AG08396 (cell line): ENCODE results near the gene PDIA3.
A peak's percentile ranks its signal among the peaks of the same experiment; 100 is the strongest.
"Not testable (repeated sequence)": the region's sequence is repeated elsewhere in the genome, so short reads cannot be mapped to it uniquely, and the experiment has no call there.

Experiments
- DNase-seq: peaks from one replicate; pipeline ENCODE4 v3.0.0; 2012; ENCODE audit warnings: low spot score, mixed read lengths

Gene PDIA3

GRCh38 chr15:43746245-43746902 is at the start of gene PDIA3:
Gene PDIA3 (plus strand): TSS chr15:43746438. CDS start chr15:43746540, 102 bp downstream.
- DNase-seq: peak; percentile 97

DNA sequence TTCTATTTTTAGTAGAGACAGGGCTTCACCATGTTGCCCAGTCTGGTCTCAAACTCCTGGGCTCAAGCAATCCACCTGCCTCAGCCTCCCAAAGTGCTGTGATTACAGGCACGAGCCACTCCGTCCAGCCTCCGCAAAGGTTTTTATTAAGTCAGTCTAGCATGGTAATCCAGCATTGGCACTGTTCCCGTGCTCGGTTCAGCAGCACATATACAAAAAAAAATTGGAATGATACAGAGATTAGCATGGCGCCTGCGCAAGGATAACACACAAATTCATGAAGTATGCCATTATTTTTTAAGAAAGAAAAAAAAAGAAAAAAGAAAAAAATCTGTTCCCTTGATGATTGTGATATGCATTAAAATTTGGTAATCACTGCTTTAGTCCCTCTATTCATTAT is 44.1 kb upstream of the PDIA3 start:
- no peak for DNase-seq

DNA sequence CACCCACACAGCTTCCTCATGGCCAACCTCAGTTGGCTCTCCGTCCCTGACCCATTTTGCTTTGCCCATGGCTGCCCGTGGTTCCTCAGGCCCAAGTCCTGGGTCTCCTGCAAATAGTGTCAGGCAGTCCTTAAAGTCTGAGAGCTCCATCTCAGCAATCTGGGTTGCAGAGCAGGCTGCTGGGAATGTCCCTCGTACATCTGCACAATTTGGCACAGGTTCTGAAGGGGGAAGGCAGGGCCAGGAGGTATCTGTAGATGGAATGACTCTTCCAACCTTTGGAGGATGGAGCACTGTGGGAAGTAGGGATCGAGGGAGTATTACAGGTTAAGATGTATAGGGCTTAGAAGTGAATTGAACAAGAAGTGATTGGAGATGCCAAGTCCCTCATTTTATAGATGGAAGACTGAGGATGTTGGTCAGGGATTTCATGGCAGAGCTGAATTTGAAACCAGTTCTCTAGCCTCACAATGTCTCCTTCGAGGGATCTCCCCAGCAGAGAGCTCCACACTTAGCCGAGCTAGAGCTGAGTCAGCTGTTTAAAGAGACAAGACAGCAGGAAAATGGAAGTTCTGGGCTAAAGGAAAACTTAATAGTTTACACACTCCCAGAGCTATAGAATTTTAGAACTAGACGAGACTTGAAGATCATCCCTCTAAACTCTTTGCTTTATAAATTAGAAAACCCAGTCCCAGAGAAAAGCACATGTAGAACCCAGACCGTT is 43.4 kb upstream of the PDIA3 start:
- DNase-seq: no peak

DNA sequence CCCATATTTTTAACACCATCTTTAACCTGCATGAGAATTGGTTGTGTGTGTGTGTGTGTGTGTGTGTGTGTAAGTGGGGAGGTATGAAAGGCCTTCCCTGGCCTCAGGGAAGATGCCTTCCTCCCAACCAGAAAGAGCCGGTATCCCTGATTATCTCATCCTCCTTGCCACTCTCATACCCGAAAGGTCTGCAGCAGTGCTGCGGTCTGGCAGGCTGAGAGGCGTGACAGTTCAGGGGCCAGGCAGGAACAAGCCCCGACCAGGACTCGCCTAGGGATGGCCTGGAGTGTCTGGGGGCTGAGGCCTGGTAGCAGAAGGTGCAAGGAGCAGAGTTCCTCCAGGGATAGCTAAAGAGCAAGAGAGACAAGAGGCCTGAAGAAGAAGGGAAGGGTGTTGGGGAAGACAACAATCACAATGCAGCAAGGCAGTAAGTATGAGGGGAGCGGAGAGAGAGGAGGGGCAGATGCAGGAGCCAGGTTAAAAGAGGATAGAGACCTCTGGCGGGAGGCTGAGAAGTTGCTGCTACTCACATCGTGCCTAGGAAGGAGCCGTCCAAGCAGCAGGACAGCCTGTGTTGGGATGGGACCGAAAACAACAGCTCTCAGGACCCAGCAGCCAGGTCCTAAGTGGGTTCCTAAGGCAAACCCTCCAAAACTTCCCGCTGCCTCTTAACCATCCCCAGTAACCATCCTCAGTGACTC is 35.7 kb upstream of the PDIA3 start:
- not testable (repeated sequence) for DNase-seq

- DNase-seq: no peak
Measured at GRCh38 chr15:43723151-43723550, 23.1 kb upstream of the PDIA3 start.

DNA sequence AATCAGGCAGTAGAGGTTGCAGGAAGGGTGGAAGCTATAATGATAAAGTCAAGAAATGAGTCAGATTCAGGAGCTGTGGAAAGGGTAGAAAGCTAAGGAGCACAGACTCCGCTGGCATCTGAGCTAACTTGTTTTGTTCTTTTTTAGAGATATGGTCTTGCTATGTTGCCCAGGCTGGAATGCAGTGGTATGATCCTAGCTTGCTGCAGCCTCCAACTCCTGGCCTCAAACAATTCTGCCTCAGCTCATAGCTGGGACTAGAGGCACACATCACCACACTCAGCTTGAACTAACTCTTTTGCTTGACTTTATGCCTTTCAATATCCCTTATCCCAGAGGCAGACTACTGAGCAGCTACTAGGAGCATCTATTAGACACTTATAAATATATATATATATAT is 19.9 kb upstream of the PDIA3 start:
- DNase-seq: not testable (repeated sequence)

- DNase-seq: peak; percentile 32
Measured at GRCh38 chr15:43728053-43728725, 18.0 kb upstream of the PDIA3 start.

- DNase-seq: no peak
Measured at GRCh38 chr15:43735416-43735815, 10.8 kb upstream of the PDIA3 start.

GRCh38 chr15:43746903-43747309 is 668 bp downstream of the PDIA3 start:
- not testable (repeated sequence) for DNase-seq

DNA sequence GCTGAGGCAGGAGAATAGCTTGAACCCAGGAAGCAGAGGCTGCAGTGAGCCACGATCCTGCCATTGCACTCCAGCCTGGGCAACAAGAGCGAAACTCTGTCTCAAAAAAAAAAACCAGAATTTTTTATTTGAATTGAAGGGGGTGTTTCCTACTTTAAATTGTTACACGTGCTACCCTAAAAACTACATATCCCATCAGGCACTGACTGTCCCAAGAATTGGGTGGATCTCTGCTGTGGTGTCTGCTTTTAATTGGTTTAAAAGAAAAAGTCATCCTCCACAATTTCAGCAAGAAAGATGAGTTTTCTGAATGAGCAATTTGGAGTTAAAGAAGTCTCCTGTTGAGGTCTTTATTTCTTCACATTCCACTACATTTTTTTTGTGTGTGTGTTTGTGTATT is 2.1 kb downstream of the PDIA3 start:
- peak; percentile 25 for DNase-seq

DNA sequence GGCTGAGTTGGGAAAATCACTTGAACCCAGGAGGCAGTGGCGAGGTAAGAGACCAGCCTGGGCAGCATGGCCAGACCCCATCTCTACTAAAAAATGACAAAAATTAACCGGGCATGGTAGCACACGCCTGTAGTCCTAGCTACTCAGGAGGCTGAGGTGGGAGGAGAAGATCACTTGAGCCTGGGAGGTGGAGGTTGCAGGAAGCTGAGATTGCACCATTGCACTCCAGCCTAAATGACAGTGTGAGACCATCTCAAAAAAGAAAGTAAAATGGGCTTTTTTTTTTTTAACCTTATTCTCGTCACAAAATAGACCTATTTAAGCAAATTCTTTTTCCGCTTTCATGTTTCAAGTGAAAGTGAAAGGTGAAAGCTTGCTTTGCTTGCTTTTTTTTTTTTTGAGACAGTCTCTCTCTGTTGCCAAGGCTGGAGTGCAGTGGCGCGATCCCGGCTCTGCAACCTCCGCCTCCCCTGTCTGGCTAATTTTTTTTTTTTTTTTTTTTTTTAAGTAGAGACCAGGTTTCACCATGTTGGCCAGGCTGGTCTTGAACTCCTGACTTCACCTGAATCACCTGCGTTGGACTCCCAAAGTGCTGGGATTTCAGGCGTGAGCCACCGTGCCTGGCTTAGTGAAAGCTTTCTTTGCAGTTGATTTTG is 3.6 kb downstream of the PDIA3 start:
- DNase-seq: no peak

DNA sequence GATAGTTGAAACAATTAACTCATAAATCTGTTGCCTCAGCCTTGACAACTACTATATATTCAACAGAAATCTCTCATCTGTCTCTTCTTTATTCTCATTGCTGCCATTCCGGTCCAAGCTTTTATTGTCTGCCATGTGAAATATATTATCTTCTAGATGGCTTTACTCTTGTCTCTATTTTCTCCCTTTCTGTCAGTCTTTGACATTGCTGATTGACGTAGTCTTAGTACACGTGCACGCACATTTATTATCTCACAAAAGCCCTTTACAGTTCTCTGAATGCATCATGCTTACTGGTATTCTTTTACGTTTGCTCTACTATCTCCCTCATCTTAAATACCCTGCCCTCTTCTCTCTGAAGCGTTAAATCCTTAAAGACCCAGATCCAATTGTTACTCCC is 5.6 kb downstream of the PDIA3 start:
- no peak for DNase-seq

GRCh38 chr15:43762824-43763223 is 16.6 kb downstream of the PDIA3 start:
- DNase-seq: peak; percentile 33

DNA sequence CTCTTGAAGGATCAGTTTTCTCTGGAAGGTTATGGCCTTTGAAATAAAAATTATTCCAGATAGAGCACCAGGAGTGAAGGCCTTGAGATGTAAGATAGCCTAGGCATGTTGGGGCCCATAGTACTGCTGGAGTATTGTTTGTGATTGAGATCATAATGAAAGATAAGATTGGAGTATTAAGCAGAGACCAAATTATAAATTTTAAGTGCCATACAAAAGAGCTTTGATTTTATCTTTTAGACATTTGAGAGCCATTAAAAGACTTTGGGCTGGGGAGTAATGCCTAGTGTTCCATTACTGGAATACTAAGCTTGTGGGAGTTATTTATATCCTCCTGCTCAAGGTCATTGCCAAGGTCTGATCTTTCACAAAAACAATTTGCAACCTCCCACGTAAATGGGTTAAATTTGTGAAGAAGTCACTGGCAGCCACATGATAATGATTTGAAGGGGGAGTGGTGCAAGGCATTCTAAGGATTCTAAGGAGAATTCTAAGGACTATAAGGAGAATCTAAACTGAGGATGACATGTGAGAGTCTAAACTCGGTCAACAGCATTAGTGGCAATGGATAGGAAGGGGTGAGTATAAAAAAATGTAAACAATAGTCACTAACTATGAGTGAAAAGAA is 17.7 kb downstream of the PDIA3 start:
- no peak for DNase-seq

DNA sequence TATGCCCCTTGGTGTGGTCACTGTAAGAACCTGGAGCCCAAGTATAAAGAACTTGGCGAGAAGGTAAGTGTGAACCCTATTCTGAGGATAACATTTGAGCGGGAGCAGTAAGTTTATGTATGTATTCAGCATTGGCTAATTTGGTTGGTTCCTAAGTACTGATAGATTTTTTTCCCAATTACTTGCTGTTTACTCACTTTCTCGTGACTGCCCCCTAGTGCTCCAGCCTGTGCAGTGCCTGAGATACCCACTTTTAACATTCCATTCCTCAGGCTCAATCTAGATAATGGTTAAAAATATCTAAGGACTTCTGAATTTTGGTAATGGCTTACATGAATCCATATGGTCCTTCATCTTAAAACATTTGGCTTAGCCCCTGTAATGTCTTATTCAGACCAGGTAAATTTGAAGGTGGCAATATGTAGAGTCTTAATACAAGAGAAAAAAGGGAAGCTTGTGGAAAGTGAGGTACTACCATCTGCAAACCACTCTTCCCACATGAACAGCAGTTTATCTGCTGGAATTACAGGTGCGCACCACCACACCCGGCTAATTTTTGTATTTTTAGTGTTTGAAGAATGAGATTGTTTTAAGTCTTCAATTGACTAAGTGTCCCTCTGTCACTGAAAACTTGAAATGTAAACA is 23.5 kb downstream of the PDIA3 start:
- DNase-seq: peak; percentile 67

DNA sequence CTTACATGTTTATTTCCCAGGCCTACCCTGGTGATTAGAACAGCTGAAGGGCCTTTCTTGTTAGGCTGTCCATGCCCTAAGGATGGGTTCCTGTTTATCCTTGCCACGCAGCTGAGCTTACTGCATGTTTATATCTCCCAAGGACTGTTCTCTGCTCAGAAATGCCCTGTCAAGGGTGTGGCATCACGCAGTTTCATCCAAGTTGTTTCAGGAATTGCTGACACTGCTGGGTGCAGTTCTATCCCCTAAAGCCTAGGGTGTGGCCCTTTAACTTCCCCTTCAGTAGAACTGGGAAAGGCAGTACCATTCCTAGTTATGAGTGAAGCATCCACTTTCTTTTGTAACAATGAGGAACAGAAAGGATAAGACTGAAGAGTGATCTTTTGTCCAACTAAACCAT is 25.6 kb downstream of the PDIA3 start:
- DNase-seq: no peak

DNA sequence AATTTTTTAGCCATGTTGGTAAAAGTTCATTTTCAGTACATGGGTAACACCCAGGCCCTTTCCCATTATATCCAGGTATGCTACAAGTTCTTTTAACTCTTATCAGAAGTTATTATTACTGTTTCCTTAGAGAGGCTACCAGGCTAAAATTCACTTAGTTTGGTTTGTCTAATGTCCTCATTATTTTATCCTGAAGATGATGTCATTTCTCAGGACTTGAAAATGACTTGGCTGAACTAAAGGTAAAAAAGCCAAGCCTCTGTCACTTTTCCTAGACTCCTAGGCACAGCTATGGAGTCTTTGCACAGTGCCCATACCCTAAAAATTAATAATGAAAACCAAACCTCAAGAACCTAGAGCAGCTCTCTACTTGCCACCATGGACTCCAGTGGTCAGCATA is 26.4 kb downstream of the PDIA3 start:
- no peak for DNase-seq

DNA sequence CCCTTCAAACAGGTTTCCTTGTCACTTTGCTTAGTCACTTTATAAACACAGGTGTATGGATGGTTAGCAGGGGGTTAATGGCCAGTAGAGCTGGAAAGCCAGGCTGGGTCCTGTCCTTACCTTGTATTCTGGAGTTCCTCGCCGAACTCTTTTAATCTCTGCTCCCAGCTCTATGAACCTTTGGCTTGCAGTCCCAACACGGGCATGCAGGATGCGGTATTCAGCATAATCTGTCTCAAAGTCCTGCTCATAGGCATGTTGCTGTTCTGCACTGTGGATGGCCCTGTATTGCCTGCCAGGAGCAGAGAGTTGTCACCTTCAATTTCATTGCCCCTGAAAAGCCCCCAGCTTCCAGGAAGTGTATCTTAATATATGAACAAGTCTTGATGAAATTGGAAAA is 27.8 kb downstream of the PDIA3 start:
- no peak for DNase-seq

DNA sequence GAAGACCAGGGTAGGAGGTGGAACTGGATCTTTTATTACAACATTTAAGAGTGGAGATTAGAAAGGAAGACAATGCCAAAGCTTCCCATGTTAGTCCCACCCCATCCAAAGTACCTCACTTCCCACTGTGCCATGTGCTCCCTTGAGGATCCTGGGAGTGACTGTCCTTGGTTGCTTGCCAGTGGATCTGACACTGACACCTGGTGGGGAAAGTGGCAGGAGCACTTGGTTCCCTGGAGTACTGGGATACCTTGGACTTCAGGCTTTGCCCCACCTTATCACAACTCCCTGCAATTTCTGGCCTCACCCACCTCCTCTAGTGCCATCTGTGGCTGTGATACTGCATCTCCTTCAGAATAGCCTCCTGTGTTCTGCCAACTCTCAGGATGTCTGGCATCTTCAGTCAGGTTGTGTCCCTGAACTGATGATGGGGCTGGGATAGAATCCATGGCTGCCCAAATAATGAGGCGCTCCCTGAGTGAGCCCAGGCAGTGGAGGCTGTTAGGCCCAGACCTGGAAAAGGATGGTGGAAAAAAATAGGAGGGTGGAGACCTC is 29.2 kb downstream of the PDIA3 start:
- DNase-seq: no peak

DNA sequence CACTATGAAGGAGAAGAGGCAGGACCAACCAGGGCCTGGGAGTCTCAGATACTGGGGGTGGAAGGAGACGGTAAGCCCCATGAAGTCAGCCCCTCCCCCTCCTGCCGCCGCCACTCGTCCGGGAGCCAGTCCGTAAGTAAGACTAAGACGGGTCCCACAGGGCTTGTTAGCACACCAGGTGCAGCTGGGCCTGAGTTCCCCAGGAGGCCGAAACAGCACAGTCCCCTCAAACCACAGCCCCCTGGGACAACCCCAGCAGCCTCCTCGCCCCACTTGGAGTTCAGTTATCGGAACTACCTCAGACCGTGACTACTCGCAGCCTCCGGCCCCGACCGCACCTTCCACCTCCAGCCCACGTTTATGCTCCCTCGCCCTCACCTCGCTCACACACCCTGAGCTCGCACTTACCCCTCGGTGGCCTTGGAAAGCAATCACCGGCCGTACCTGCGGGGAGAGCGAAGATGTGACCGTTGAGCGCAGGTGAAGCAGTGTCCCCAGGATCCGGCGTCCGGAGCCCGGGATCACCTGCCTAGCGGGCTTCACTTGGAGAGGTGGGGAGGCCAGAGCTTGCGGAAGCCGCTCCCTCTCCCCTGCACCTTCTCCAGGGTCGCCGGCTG is 30.0 kb downstream of the PDIA3 start:
- DNase-seq: no peak
